Skin epidermis (tissue), 12 donors: ENCODE measurements around the gene TNNC2.

ENCODE experiments used
- H3K27ac ChIP-seq, 21 experiments: fragments of 200-600 bp; sonication (generic) in 11 of 21; one replicate each; pipeline ENCODE4 v1.5.0; 2020; ENCODE audit warnings: mild to moderate bottlenecking in 3 of 21, inconsistent platforms in 2 of 21, moderate library complexity in 2 of 21
- H3K4me3 ChIP-seq, 7 experiments: fragments of 200-600 bp; sonication (generic) in 2 of 7; one replicate each; pipeline ENCODE4 v1.5.0; 2020; ENCODE audit warnings: inconsistent platforms in 2 of 7, mild to moderate bottlenecking in 2 of 7, moderate library complexity in 1 of 7

Gene TNNC2

GRCh38 chr20:45796337-45797065 lies 30.6 kb downstream of the TNNC2 start:
- Histone ChIP-seq H3K4me3 (no peak overlapping the region), H3K27ac (no peak overlapping the region)

GRCh38 chr20:45792317-45793118 lies 34.6 kb downstream of the TNNC2 start:
- Histone ChIP-seq H3K4me3 (peak overlapping the region; percentile 82 to 100 (median 91)), H3K27ac (peak overlapping the region; percentile 89 to 99 (median 96))

- H3K4me3 ChIP-seq = no peak overlapping the region
- no peak overlapping the region for H3K27ac ChIP-seq
Measured at GRCh38 chr20:45788351-45788750, 38.8 kb downstream of the TNNC2 start.

- Histone ChIP-seq H3K27ac (peak overlapping the region in 14 of 21 experiments; percentile 11 to 78 (median 56)), H3K4me3 (no peak overlapping the region)
Measured at GRCh38 chr20:45783656-45784294, 43.3 kb downstream of the TNNC2 start.

GRCh38 chr20:45782890-45783289 lies 44.2 kb downstream of the TNNC2 start:
- peak overlapping the region in 7 of 21 experiments; percentile 42 to 86 (median 63) for H3K27ac ChIP-seq
- H3K4me3 ChIP-seq = no peak overlapping the region

- Histone ChIP-seq H3K27ac (peak overlapping the region in 11 of 21 experiments; percentile 36 to 88 (median 82)), H3K4me3 (no peak overlapping the region)
Measured at GRCh38 chr20:45781391-45781931, 45.7 kb downstream of the TNNC2 start.

- Histone ChIP-seq H3K27ac (peak overlapping the region in 18 of 21 experiments; percentile 31 to 88 (median 79)), H3K4me3 (no peak overlapping the region)
Measured at GRCh38 chr20:45780159-45780558, 47.0 kb downstream of the TNNC2 start.

- no peak overlapping the region for H3K4me3 ChIP-seq
Measured at GRCh38 chr20:45779011-45779915, 47.8 kb downstream of the TNNC2 start.

GRCh38 chr20:45776931-45777330 lies 50.2 kb downstream of the TNNC2 start:
- no peak overlapping the region for H3K4me3 ChIP-seq
- H3K27ac ChIP-seq = no peak overlapping the region

More at GRCh38 chr20:45779011-45779915, 47.8 kb downstream of the TNNC2 start:
- H3K27ac ChIP-seq = peak overlapping the region in 20 of 21 experiments; percentile 6 to 88 (median 79)

- Histone ChIP-seq H3K27ac (peak overlapping the region in 3 of 21 experiments; percentile 11 to 56 (median 28)), H3K4me3 (no peak overlapping the region)
Measured at GRCh38 chr20:45775411-45775810, 51.7 kb downstream of the TNNC2 start.

GRCh38 chr20:45774945-45775344 lies 52.2 kb downstream of the TNNC2 start:
- peak overlapping the region in 3 of 21 experiments; percentile 11 to 56 (median 28) for H3K27ac ChIP-seq

More at GRCh38 chr20:45774945-45775344, 52.2 kb downstream of the TNNC2 start:
- no peak overlapping the region for H3K4me3 ChIP-seq
